Transverse colon (tissue), 4 donors: ENCODE measurements around the gene NSL1. TPM values are rescaled to one million over a fixed set of nuclear protein-coding genes. Genes with fewer than 3 reads are reported as not detected.

Experiments
- DNase-seq: peaks from one replicate; pipeline ENCODE4 v3.0.0-alpha.2; 2019
- H3K27ac ChIP-seq, 4 donors: fragments of 200-600 bp; sonication (generic); 2 replicates each; pipeline ENCODE4 v1.5.1; 2016 to 2018; ENCODE audit warnings: inconsistent platforms in 4 of 4
- H3K27me3 ChIP-seq: fragments of 200-600 bp; sonication (generic); 2 replicates; pipeline ENCODE4 v1.5.1; 2017; ENCODE audit warnings: inconsistent platforms
- H3K36me3 ChIP-seq, 4 donors: fragments of 200-600 bp; sonication (generic); 2 replicates each; pipeline ENCODE4 v1.5.1; 2017 to 2019; ENCODE audit warnings: inconsistent platforms in 4 of 4
- H3K4me1 ChIP-seq, 4 donors: fragments of 200-600 bp; sonication (generic); 2 replicates each; pipeline ENCODE4 v1.5.1; 2017 to 2020; ENCODE audit warnings: inconsistent platforms in 4 of 4
- H3K4me3 ChIP-seq, 4 donors: fragments of 200-600 bp; sonication (generic); 1 replicate in 1 of 4; 2 replicates in 3 of 4; pipeline versions ENCODE4 v1.5.1 to v1.6.1; 2017 to 2019; ENCODE audit warnings: inconsistent platforms in 4 of 4
- H3K9me3 ChIP-seq, 2 donors: fragments of 200-600 bp; sonication (generic); 2 replicates each; pipeline ENCODE4 v1.5.1; 2017 to 2019; ENCODE audit warnings: inconsistent platforms in 2 of 2
- EP300 ChIP-seq: sonication (generic); formaldehyde crosslinking; IDR thresholded peaks from one replicate; pipeline ENCODE4 v1.6.1; 2017; ENCODE audit warnings: antibody characterized with exemption, low read depth
- POLR2A ChIP-seq: fragments of 450-650 bp; IDR thresholded peaks from one replicate; pipeline ENCODE4 v1.6.1; 2016; ENCODE audit warnings: antibody characterized with exemption, mild to moderate bottlenecking, moderate library complexity
- POLR2AphosphoS5 ChIP-seq, 3 donors: sonication (generic); formaldehyde crosslinking; IDR thresholded peaks; one replicate each; pipeline ENCODE4 v1.6.1; 2016; ENCODE audit warnings: antibody characterized with exemption in 3 of 3
- WGBS, 2 donors: methylation state at CpG; one replicate each; pipeline ENCODE4 v1.1.5; 2018; ENCODE audit warnings: low coverage in 1 of 2; 5-methylcytosine and 5-hydroxymethylcytosine counted together
- in situ Hi-C, 4 donors: fragments of 200-750 bp; cut with MboI; loops; one replicate each; pipeline versions ENCODE4 v1.15.0 to v1.15.1; 2017; ENCODE audit warnings: low sequenced_read_pairs in 3 of 4, low pct_ligation_motif_present in 1 of 4, low pct_unique_long_range_greater_than_20kb in 1 of 4
- intact Hi-C: fragments of 100-400 bp; cut with DNase I; formaldehyde crosslinking; loops from one replicate; pipeline ENCODE4 v1.15.1; 2023; ENCODE audit warnings: low total_unique reads
- total RNA-seq, 4 donors: library from RNA; depleted of rRNA; stranded (reverse); fragments of >200 nt; gene quantifications; one replicate each; pipeline ENCODE4 v1.1.0, GENCODE V29; 2016

NSL1 gene
- total RNA-seq, 4 donors from 2014 or later, result 4.2 to 33.7 (median 28.4) TPM

DNA sequence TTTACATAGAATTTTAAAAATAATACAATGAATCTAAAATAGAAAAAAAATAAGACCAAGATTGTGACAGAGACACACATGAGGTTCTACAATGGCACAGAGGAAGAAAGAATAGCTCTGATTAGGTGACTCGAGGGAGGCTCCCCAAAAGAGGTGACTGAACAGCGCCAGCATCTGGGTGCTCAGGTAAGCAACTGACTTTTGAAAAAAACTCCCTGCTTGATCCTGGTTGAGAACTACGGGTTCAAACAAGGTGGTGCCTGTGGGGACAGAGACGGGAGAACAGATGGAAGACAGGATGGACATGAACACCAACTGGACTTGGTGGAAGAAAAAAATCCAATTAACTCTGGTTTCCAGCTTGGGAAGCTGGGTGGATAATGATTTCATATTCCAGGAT, 114.4 kb downstream of the NSL1 start:
- WGBS, 2 donors, result 79 to 81% methylated on average over 3 to 4 of the region's 4 CpGs
- H3K4me3 ChIP-seq, result no peak overlapping the region

More for the DNA sequence above, 114.4 kb downstream of the NSL1 start:
- intact Hi-C loops (no loop called here), in situ Hi-C loops (no loop called here)
- Histone ChIP-seq H3K9me3 (no peaks in the 10 kb centered on the region), H3K36me3 (no peaks in the 10 kb centered on the region), H3K27me3 (peaks cover 18% of the 10 kb centered on the region), H3K4me1 (no peaks in the 10 kb centered on the region), H3K27ac (no peak overlapping the region)
- TF ChIP-seq POLR2A (no peak), EP300 (no peak), POLR2AphosphoS5 (IDR thresholded peaks at IDR 0.05) (no peak)
- no peak for DNase-seq

Other genes starting within 250 kb of the NSL1 start
- gene ATF3, start 183.0 kb downstream of the NSL1 start, total RNA-seq, result 10 to 100 TPM in 3 of 4 donors, 1 to 10 TPM in 1; 7.8 to 84.8 (median 46.1) TPM
- 1 to 10 TPM in 1 of 4 donors, under 1 TPM in 2, not detected in 1; 0.14 to 2.8 (median 0.64) TPM for gene BATF3, start 91.9 kb downstream of the NSL1 start, total RNA-seq
- gene TATDN3, start 117 bp upstream of the NSL1 start, total RNA-seq, result 10 to 100 TPM in 1 of 4 donors, 1 to 10 TPM in 2, under 1 TPM in 1; 1.00 to 17.0 (median 4.6) TPM
- gene SPATA45, start 55.9 kb upstream of the NSL1 start, total RNA-seq, result not detected
- gene FLVCR1, start 66.5 kb upstream of the NSL1 start, total RNA-seq, result 10 to 100 TPM; 13.2 to 21.3 (median 17.3) TPM
- 1 to 10 TPM in 2 of 4 donors, not detected in 2; 1.1 to 1.7 TPM for gene VASH2, start 158.8 kb upstream of the NSL1 start, total RNA-seq
- 100 to 1,000 TPM in 1 of 4 donors, 10 to 100 TPM in 3; 33.2 to 105 (median 64.3) TPM for gene ANGEL2, start 224.1 kb upstream of the NSL1 start, total RNA-seq